Thoracic aorta (tissue), 2 donors: ENCODE data around the gene FOXJ2. TPM values are rescaled to one million over a fixed set of nuclear protein-coding genes. Genes with fewer than 3 reads are reported as not detected.
"Not testable (repeated sequence)": the region's sequence is repeated elsewhere in the genome, so short reads cannot be mapped to it uniquely, and the experiment has no call there.

Source experiments
- ATAC-seq: fragments of 150-250 bp; one replicate; pipeline ENCODE4 v1.8.0; 2017; ENCODE audit warnings: low read depth; ENCODE audit not compliant: insufficient number of reproducible peaks, low FRiP score
- DNase-seq: peaks from one replicate; pipeline ENCODE4 v3.0.0-alpha.2; 2020; ENCODE audit warnings: low spot score
- H3K27ac ChIP-seq, 2 donors: fragments of 200-600 bp; sonication (generic); 1 replicate in 1 of 2; 2 replicates in 1 of 2; pipeline ENCODE4 v1.5.1; 2016; ENCODE audit warnings: mild to moderate bottlenecking in 2 of 2, moderate library complexity in 2 of 2
- H3K27me3 ChIP-seq: fragments of 200-600 bp; sonication (generic); replicated peaks from 2 replicates; pipeline ENCODE4 v1.6.0; 2016; ENCODE audit warnings: mild to moderate bottlenecking; ENCODE audit not compliant: insufficient read depth
- H3K36me3 ChIP-seq: fragments of 200-600 bp; sonication (generic); one replicate; pipeline ENCODE4 v1.5.1; 2016
- H3K4me1 ChIP-seq, 2 donors: fragments of 200-600 bp; sonication (generic); 1 replicate in 1 of 2; 2 replicates in 1 of 2; pipeline versions ENCODE4 v1.5.1 to v1.6.0; 2016; ENCODE audit warnings: low read depth in 2 of 2, mild to moderate bottlenecking in 1 of 2; ENCODE audit not compliant: control insufficient read depth in 1 of 2
- H3K4me3 ChIP-seq: fragments of 200-600 bp; sonication (generic); 2 replicates; pipeline ENCODE4 v1.5.1; 2016; ENCODE audit warnings: mild to moderate bottlenecking
- H3K9me3 ChIP-seq: fragments of 200-600 bp; sonication (generic); 2 replicates; pipeline ENCODE4 v1.5.1; 2016
- total RNA-seq, 2 donors: library from RNA; depleted of rRNA; stranded (reverse); fragments of >200 nt; gene quantifications; one replicate each; pipeline versions ENCODE4 v1.1.0 to v1.2.3, GENCODE V29; 2016
- TF ChIP-seq, protein P1 (sequence below): fragments of 200-600 bp; sonication (generic); IDR thresholded peaks from one replicate; pipeline ENCODE4 v1.5.1; 2019; ENCODE audit warnings: antibody characterized with exemption

Gene FOXJ2
- total RNA-seq, 2 donors from 2014 or later, result 25.7 to 29.6 TPM

DNA sequence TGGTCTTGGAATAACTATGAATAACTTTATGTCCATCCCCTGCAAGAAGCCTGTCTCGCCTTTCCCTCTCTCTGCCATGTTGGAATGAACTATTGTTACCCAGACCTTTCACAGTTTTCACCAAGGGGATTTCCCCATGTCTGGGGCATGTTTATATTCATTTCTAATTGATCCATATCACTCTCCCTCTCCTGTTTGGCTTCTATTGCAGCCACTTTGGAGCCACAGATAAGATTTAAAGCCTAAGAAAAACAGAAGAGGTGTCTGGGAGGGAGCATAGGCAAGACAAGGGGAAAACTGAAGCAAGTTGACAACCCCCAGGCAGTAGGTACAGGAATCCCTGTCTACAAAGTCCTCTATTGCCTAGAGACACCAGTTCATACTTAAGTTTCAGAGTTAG lies 41.0 kb upstream of the FOXJ2 start:
- H3K9me3 ChIP-seq, result no peaks in the 10 kb centered on the region
- DNase-seq (no peak), ATAC-seq (no peak)
- no peaks in the 10 kb centered on the region for H3K27me3 ChIP-seq
- TF ChIP-seq, protein P1, sequence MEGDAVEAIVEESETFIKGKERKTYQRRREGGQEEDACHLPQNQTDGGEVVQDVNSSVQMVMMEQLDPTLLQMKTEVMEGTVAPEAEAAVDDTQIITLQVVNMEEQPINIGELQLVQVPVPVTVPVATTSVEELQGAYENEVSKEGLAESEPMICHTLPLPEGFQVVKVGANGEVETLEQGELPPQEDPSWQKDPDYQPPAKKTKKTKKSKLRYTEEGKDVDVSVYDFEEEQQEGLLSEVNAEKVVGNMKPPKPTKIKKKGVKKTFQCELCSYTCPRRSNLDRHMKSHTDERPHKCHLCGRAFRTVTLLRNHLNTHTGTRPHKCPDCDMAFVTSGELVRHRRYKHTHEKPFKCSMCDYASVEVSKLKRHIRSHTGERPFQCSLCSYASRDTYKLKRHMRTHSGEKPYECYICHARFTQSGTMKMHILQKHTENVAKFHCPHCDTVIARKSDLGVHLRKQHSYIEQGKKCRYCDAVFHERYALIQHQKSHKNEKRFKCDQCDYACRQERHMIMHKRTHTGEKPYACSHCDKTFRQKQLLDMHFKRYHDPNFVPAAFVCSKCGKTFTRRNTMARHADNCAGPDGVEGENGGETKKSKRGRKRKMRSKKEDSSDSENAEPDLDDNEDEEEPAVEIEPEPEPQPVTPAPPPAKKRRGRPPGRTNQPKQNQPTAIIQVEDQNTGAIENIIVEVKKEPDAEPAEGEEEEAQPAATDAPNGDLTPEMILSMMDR, result no peak
- no peaks in the 10 kb centered on the region for H3K4me1 ChIP-seq
- no peak overlapping the region for H3K27ac ChIP-seq
- no peaks in the 10 kb centered on the region for H3K36me3 ChIP-seq
- no peak overlapping the region for H3K4me3 ChIP-seq

GRCh38 chr12:7994731-7995205 lies 37.7 kb upstream of the FOXJ2 start:
- H3K36me3 ChIP-seq, result no peaks in the 10 kb centered on the region
- no peak for DNase-seq
- H3K9me3 ChIP-seq, result peaks cover 2% of the 10 kb centered on the region
- no peaks in the 10 kb centered on the region for H3K27me3 ChIP-seq
- H3K4me3 ChIP-seq, result no peak overlapping the region
- no peaks in the 10 kb centered on the region for H3K4me1 ChIP-seq
- TF ChIP-seq, protein P1, result no peak
- H3K27ac ChIP-seq, result no peak overlapping the region
- no peak for ATAC-seq

DNA sequence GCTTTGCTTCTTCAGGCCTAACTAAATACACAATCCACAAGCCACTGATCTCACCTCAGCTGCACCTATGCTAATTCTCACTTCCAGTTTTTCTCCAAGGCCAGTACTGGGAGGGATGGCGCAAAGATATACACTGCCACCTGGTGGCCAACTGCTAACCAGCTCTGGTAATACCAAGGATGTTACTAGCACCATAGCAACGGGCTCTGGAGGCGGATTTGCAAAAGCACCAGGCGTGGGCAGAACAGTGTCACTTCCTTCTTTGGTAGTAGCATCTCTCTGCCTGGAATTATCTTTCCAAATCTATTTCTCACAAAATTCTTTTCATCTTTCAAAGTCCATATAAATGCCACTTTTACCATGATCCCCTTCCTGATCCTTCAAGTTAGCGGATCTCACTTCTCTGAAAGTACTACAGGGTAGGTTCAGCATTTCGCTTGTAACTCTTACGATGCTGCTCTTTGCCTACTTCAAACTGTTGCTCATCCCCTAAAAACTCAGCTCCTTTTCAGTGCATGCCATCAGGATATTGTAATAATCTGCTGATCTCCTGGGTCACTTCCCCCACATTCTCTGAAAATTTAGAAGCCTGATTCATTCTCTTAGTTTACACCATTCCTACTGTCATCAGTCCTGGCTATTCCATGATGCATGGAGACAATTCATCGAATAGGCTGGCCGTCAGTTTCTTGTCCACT lies 37.1 kb upstream of the FOXJ2 start:
- H3K27ac ChIP-seq, result no peak overlapping the region
- no peaks in the 10 kb centered on the region for H3K36me3 ChIP-seq
- no peak overlapping the region for H3K4me3 ChIP-seq
- no peaks in the 10 kb centered on the region for H3K27me3 ChIP-seq
- ATAC-seq (peak; percentile 92), DNase-seq (peak; percentile 67)
- TF ChIP-seq, protein P1, result peak; percentile 85
- H3K9me3 ChIP-seq, result peaks cover 2% of the 10 kb centered on the region
- no peaks in the 10 kb centered on the region for H3K4me1 ChIP-seq

DNA sequence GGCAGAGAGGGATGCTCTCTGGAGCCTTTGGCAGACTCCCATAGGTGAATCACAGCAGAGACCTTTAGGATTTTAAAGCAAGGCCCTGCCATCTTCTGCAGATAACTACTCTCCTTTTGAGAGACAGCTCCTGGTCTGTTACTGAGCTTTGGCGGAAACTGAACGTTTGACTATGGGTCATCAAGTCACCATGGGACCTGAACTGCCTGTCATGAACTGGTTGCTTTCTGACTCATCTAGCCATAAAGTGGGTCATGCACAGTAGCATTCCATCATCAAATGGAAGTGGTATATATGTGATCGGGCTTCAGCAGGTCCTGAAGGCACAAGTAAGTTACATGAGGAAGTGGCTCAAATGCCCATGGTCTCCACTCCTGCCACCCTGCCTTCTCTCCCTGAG lies 31.7 kb upstream of the FOXJ2 start:
- not testable (repeated sequence) for H3K27me3 ChIP-seq, H3K9me3 ChIP-seq, H3K27ac ChIP-seq, H3K36me3 ChIP-seq, ATAC-seq, DNase-seq, H3K4me3 ChIP-seq, H3K4me1 ChIP-seq

DNA sequence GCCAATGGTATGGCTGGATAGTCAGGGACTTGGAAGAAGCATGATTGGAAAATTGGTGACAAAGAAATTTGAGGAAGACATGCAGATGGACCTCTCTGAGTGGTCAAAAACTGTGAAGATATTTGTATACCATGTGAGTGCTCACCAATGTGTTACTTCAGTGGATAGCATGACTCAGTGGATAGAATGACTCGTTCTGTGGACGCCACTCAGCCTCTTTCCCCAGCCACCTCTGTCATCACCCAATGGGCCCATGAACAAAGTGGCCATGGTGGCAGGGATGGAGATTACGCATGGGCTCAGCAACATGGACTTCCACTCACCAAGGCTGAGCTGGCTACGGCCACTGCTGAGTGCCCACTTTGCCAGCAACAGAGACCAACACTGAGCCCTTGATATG lies 31.0 kb upstream of the FOXJ2 start:
- not testable (repeated sequence) for H3K27ac ChIP-seq, H3K4me3 ChIP-seq, H3K27me3 ChIP-seq, H3K36me3 ChIP-seq, H3K4me1 ChIP-seq, DNase-seq, ATAC-seq, H3K9me3 ChIP-seq

- not testable (repeated sequence) for H3K36me3 ChIP-seq, H3K4me1 ChIP-seq, H3K9me3 ChIP-seq, ATAC-seq, H3K27ac ChIP-seq, H3K27me3 ChIP-seq, H3K4me3 ChIP-seq, DNase-seq
Observed at GRCh38 chr12:8004897-8005296, 27.6 kb upstream of the FOXJ2 start.

DNA sequence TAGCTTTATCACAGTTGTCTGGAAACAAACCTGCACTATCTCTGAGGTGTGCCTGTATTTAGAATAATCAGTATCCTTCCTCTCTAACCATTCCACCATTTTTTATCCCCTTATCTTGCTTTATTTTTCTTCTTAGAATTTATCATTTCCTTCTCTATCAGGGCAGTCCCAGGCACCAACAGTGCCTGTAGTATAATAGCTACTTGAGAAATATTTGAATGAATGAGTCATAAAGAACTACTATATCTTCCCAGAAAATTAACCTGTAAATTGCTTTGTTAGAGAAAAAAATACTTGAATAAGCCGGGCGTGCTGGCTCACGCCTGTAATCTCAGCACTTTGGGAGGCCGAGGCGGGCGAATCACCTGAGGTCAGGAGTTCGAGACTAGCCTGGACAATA lies 21.2 kb upstream of the FOXJ2 start:
- no peaks in the 10 kb centered on the region for H3K27me3 ChIP-seq
- ATAC-seq, result no peak
- TF ChIP-seq, protein P1, result no peak

More for the DNA sequence above, 21.2 kb upstream of the FOXJ2 start:
- H3K27ac ChIP-seq, result no peak overlapping the region
- H3K36me3 ChIP-seq, result no peaks in the 10 kb centered on the region
- no peak overlapping the region for H3K4me3 ChIP-seq
- no peaks in the 10 kb centered on the region for H3K9me3 ChIP-seq
- no peak for DNase-seq
- H3K4me1 ChIP-seq, result no peaks in the 10 kb centered on the region
